GM23338 (cell line): ENCODE results near the gene TRIML2. TPM values are rescaled to one million over a fixed set of nuclear protein-coding genes. Genes with fewer than 3 reads are reported as not detected.
A peak's percentile ranks its signal among the peaks of the same experiment; 100 is the strongest.

ENCODE experiments used
- ATAC-seq: fragments of 200-7000 bp; cut with Tn5 transposase; 3 replicates; pipeline ENCODE4 v1.9.1; 2020
- DNase-seq: peaks from one replicate; pipeline ENCODE4 v3.0.0-alpha.2; 2015; ENCODE audit warnings: low spot score
- H2AFZ ChIP-seq: fragments of 200-600 bp; sonication (generic); 2 replicates; pipeline ENCODE4 v1.8.0; 2016; ENCODE audit warnings: antibody characterized with exemption, mild to moderate bottlenecking, moderate library complexity
- H3F3A ChIP-seq: fragments of 200-600 bp; sonication (generic); replicated peaks from 2 replicates; pipeline ENCODE4 v1.8.0; 2017; ENCODE audit warnings: antibody characterized with exemption, mixed run types, low read depth
- H3K27ac ChIP-seq: fragments of 200-600 bp; sonication (generic); 2 replicates; pipeline ENCODE4 v1.6.1; 2016; ENCODE audit warnings: low read depth
- H3K27me3 ChIP-seq: fragments of 200-600 bp; sonication (generic); 2 replicates; pipeline ENCODE4 v1.8.0; 2016; ENCODE audit warnings: mild to moderate bottlenecking, mixed run types, moderate library complexity; ENCODE audit not compliant: insufficient read depth
- H3K36me3 ChIP-seq: fragments of 200-600 bp; sonication (generic); 2 replicates; pipeline ENCODE4 v1.8.0; 2016; ENCODE audit warnings: mild to moderate bottlenecking; ENCODE audit not compliant: insufficient read depth
- H3K4me1 ChIP-seq: fragments of 200-600 bp; sonication (generic); 2 replicates; pipeline ENCODE4 v1.8.0; 2016; ENCODE audit warnings: mild to moderate bottlenecking, moderate library complexity; ENCODE audit not compliant: insufficient read depth
- H3K4me2 ChIP-seq: fragments of 200-600 bp; sonication (generic); 2 replicates; pipeline ENCODE4 v1.7.1; 2017; ENCODE audit warnings: mixed run types
- H3K4me3 ChIP-seq: fragments of 200-600 bp; sonication (generic); 2 replicates; pipeline ENCODE4 v1.6.1; 2016; ENCODE audit warnings: mixed run types
- H3K79me2 ChIP-seq: fragments of 200-600 bp; sonication (generic); replicated peaks from 2 replicates; pipeline ENCODE4 v1.8.0; 2017; ENCODE audit warnings: mild to moderate bottlenecking; ENCODE audit not compliant: insufficient read depth
- H3K9me2 ChIP-seq: fragments of 200-600 bp; sonication (generic); 2 replicates; pipeline ENCODE4 v1.8.0; 2017; ENCODE audit not compliant: insufficient read depth
- H4K20me1 ChIP-seq: fragments of 200-600 bp; sonication (generic); replicated peaks from 2 replicates; pipeline ENCODE4 v1.8.0; 2017; ENCODE audit warnings: mild to moderate bottlenecking; ENCODE audit not compliant: insufficient read depth
- H3K27ac Mint-ChIP-seq: 2 replicates; pipeline ENCODE4 v1.8.0; 2020; ENCODE audit warnings: inconsistent platforms, mild to moderate bottlenecking, moderate library complexity, mixed read lengths
- H3K27me3 Mint-ChIP-seq: 3 replicates; pipeline ENCODE4 v1.8.0; 2022; ENCODE audit warnings: low read depth, mild to moderate bottlenecking, moderate library complexity, mixed read lengths, inconsistent platforms; ENCODE audit not compliant: insufficient read depth, poor library complexity
- H3K36me3 Mint-ChIP-seq: 3 replicates; pipeline ENCODE4 v1.8.0; 2021; ENCODE audit warnings: low read depth, mild to moderate bottlenecking, inconsistent platforms, moderate library complexity, mixed read lengths
- H3K4me1 Mint-ChIP-seq: 3 replicates; pipeline ENCODE4 v1.8.0; 2020; ENCODE audit warnings: mild to moderate bottlenecking, inconsistent platforms, mixed read lengths
- H3K4me3 Mint-ChIP-seq: 3 replicates; pipeline ENCODE4 v1.8.0; 2021; ENCODE audit warnings: moderate library complexity, mild to moderate bottlenecking, inconsistent platforms, mixed read lengths
- H3K9me3 Mint-ChIP-seq: 3 replicates; pipeline ENCODE4 v1.8.0; 2020; ENCODE audit warnings: moderate library complexity, mild to moderate bottlenecking, inconsistent platforms, mixed read lengths
- CTCF ChIP-seq, 2 experiments: fragments of 200-600 bp in 1 of 2; sonication (generic) in 1 of 2; conservative IDR thresholded peaks; 2 replicates each; pipeline versions ENCODE4 v1.5.1 to v1.6.1; 2016 to 2017; ENCODE audit warnings: antibody characterized with exemption in 2 of 2, low read depth in 2 of 2, mild to moderate bottlenecking in 2 of 2, moderate library complexity in 1 of 2
- ETS1 ChIP-seq: IDR thresholded peaks from 2 replicates; pipeline ENCODE4 v1.6.1; 2016; ENCODE audit warnings: antibody characterized with exemption
- STAT1 ChIP-seq: IDR thresholded peaks from one replicate; pipeline ENCODE4 v1.6.1; 2016; ENCODE audit warnings: antibody characterized with exemption; ENCODE audit not compliant: unreplicated experiment
- ZNF114 ChIP-seq: fragments of 250-450 bp; sonication (Bioruptor Pico); IDR thresholded peaks from 2 replicates; pipeline ENCODE4 v1.5.0; 2020; ENCODE audit warnings: mild to moderate bottlenecking, moderate library complexity
- ZNF462 ChIP-seq: fragments of 250-450 bp; sonication (Bioruptor Pico); IDR thresholded peaks from 2 replicates; pipeline ENCODE4 v1.5.0; 2020; ENCODE audit warnings: mild to moderate bottlenecking, moderate library complexity
- polyA plus RNA-seq: library from polyadenylated mRNA; unstranded; fragments of >200 nt; fragmentation: Nextera tagmentation; extraction: Ambion mirVana; gene quantifications from 2 replicates; pipeline ENCODE4 v1.2.1, GENCODE V29; 2016
- total RNA-seq: library from RNA; depleted of rRNA; stranded (reverse); fragments of >200 nt; shearing (Covaris generic); gene quantifications from 2 replicates; pipeline ENCODE4 v1.2.3, GENCODE V29; 2014

Gene TRIML2
- total and polyA plus RNA-seq, 2 experiments from 2014 or later = 57.8 to 77.9 TPM

- TF ChIP-seq CTCF (conservative IDR thresholded peaks at IDR 0.05; ENCODE audit: low read depth in 2 of 2) (no peak), ETS1 (0 out of 2 replicates have a peak, but pooled peaks have one; percentile 7)
Measured at GRCh38 chr4:188107931-188108843, 1.2 kb downstream of the TRIML2 start (continued).

GRCh38 chr4:188106454-188106853, 2.9 kb downstream of the TRIML2 start:
- Mint-ChIP-seq H3K4me1 (peaks cover 49% of the 10 kb centered on the region), H3K4me3 (no peak overlapping the region), H3K9me3 (peaks cover 13% of the 10 kb centered on the region; the same call in 2 of the 3 replicates), H3K27me3 (peaks cover 6% of the 10 kb centered on the region), H3K36me3 (peaks cover 64% of the 10 kb centered on the region), H3K27ac (peak overlapping the region; percentile 88)
- Histone ChIP-seq H4K20me1 (no peaks in the 10 kb centered on the region), H3K79me2 (peaks cover 28% of the 10 kb centered on the region), H3K27me3 (no peaks in the 10 kb centered on the region), H3K4me3 (no peak overlapping the region), H2AFZ (no peak overlapping the region), H3K4me1 (peaks cover 21% of the 10 kb centered on the region), H3K36me3 (peaks cover 25% of the 10 kb centered on the region; the same call in 1 of the 2 replicates), H3K4me2 (no peak overlapping the region), H3F3A (no peaks in the 10 kb centered on the region; the same call in 1 of the 2 replicates), H3K27ac (peak overlapping the region; percentile 99), H3K9me2 (no peaks in the 10 kb centered on the region)
- DNase-seq (no peak), ATAC-seq (no peak)
- TF ChIP-seq ETS1 (no peak), ZNF462 (CRISPR knock-in tag) (no peak), ZNF114 (CRISPR knock-in tag) (no peak), STAT1 (no peak)
